ENCODE data around the gene CCDC57.

The CCDC57 gene

DNA sequence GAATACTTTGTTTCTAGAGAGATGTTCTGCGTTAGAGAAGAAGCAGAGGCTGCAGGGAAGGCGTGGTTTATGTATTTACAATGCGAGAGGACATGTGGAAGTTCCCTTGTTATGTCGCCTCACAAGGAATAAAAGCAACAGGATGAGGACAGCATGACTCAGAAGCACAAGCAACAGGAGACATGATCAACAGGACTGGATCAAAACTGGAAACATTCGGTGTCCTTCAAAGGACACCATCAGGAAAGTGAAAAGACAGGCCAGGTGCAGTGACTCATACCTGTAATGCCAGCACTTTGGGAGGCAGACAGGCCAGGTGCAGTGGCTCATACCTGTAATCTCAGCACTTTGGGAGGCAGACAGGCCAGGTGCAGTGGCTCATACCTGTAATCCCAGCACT is 52.6 kb downstream of the CCDC57 start:
- Histone ChIP-seq H3K27me3 (ENCODE audit: low read depth, low read length) (no peaks in the 10 kb centered on the region), H3K4me1 (ENCODE audit: control insufficient read depth in 1 of 2, insufficient read depth in 2 of 2, low read length in 2 of 2) (no peaks in the 10 kb centered on the region), H3K9me3 (ENCODE audit: control insufficient read depth in 1 of 2, low read length in 2 of 2) (no peaks in the 10 kb centered on the region), H3K4me3 (ENCODE audit: low read depth in 1 of 2, low read length in 2 of 2) (no peak overlapping the region), H3K36me3 (ENCODE audit: control insufficient read depth in 1 of 2, insufficient read depth in 2 of 2, low read length in 2 of 2) (peaks cover 7 to 41% of the 10 kb centered on the region in 2 donors), H3K27ac (ENCODE audit: low read length) (no peak overlapping the region)

DNA sequence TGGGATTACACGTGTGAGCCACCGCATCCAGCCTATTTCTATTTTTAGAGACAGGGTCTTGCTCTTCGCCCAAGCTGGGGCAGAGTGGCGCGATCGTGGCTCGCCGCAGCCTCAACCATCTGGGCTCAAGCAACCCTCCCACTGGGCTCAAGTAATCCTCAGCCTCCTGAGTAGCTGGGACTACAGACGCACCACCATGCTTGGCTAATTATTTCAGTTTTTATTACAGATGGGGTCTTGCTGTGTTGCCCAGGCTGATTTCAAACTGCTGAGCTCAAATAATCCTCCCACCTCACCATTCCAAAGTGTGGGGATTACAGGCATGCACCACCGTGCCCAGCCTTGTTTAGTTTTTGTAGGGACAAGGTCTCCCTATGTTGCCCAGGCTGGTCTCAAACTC is 53.8 kb downstream of the CCDC57 start:
- H3K27me3 ChIP-seq (ENCODE audit: low read depth, low read length): no peaks in the 10 kb centered on the region

DNA sequence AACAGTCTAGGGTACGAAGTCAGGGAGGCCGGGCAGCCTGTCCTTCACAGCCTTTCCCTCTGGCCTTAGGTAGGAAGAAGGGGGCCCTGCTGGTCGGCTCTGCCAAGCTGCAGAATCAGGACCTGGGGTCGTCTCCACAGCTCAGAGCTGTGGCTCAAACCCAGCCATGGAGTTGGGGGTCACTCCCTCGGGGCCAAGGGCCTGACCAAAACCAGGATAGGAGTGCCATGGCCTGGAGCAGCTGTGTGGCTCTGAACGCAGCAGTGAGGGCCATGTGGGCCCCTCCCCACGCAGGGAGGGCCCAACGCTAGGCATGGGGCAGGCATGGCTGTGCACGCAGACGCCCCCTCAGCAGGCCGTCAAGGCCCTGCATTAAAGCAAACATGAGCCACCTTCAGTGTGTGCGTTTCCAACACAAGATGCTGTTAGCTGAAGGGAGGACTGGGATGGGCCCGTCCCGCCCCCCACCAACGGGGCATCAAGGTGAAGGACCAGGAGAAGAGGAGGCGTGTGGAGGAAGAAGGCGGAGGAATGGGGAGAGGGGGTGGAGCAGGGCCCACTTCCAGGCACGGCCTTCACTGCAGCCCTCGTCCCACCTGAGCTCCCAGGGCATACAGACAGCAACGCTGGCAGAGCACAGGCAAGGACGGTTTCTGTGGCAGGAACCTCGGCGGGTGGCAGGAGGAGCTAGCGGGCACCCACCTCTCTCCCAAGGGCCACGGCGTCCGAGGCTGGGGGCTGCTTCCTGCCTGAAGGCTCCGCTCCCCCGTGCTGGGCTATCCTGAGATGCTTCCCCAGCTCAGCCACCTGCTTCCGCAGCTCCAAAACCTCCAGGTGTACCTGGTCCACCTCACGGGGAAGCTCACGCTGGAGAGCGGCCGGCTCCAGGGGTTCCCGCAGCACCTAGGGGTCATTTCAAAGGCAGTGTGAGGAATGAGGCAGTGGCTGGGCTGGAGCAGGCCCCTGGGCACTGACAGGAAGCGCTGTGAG is 55.3 kb downstream of the CCDC57 start:
- Histone ChIP-seq H3K36me3 (ENCODE audit: control insufficient read depth in 1 of 2, insufficient read depth in 2 of 2, low read length in 2 of 2) (peaks cover 7 to 42% of the 10 kb centered on the region in 2 donors), H3K4me3 (ENCODE audit: low read depth in 1 of 2, low read length in 2 of 2) (no peak overlapping the region), H3K9me3 (ENCODE audit: control insufficient read depth in 1 of 2, low read length in 2 of 2) (no peaks in the 10 kb centered on the region), H3K4me1 (ENCODE audit: control insufficient read depth in 1 of 2, insufficient read depth in 2 of 2, low read length in 2 of 2) (no peaks in the 10 kb centered on the region), H3K27ac (ENCODE audit: low read length) (no peak overlapping the region), H3K27me3 (ENCODE audit: low read depth, low read length) (no peaks in the 10 kb centered on the region)

More for the DNA sequence above, 53.8 kb downstream of the CCDC57 start:
- Histone ChIP-seq H3K4me1 (ENCODE audit: control insufficient read depth in 1 of 2, insufficient read depth in 2 of 2, low read length in 2 of 2) (no peaks in the 10 kb centered on the region), H3K36me3 (ENCODE audit: control insufficient read depth in 1 of 2, insufficient read depth in 2 of 2, low read length in 2 of 2) (peaks cover 7 to 49% of the 10 kb centered on the region in 2 donors), H3K27ac (ENCODE audit: low read length) (no peak overlapping the region), H3K9me3 (ENCODE audit: control insufficient read depth in 1 of 2, low read length in 2 of 2) (no peaks in the 10 kb centered on the region), H3K4me3 (ENCODE audit: low read depth in 1 of 2, low read length in 2 of 2) (no peak overlapping the region)

DNA sequence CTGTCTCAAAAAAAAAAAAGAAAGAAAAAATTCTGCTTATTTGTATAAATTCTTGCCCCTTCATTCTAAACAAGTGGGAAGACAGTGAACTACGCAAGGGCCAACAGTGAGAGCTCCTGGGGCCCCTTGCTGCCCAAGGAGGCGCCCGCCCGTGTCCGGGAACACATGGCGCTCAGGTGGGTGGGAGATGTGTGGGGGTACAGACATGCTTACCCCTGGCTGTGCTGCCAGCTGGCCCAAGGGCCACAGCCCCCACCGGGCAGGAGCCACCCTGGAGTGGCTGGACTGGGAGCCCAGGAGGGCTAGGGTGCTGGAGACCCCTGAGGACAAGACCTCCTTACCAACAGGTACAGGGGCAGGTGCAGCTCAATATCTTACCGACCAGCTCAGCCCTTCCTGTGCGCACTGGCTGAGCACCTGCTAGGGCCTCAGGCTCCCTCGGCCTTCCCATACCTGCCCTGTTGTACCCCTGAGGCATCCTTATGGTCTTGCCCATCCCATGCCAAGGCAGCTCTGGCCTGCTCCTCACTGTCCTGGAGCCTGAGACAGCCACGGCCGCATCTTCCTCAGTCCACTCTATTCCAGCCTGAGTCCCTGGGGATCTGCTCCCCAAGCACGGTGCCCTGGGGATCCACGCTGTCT is 56.2 kb downstream of the CCDC57 start:
- Histone ChIP-seq H3K9me3 (ENCODE audit: control insufficient read depth in 1 of 2, low read length in 2 of 2) (no peaks in the 10 kb centered on the region), H3K27me3 (ENCODE audit: low read depth, low read length) (no peaks in the 10 kb centered on the region), H3K4me3 (ENCODE audit: low read depth in 1 of 2, low read length in 2 of 2) (no peak overlapping the region), H3K27ac (ENCODE audit: low read length) (no peak overlapping the region), H3K4me1 (ENCODE audit: control insufficient read depth in 1 of 2, insufficient read depth in 2 of 2, low read length in 2 of 2) (no peaks in the 10 kb centered on the region), H3K36me3 (ENCODE audit: control insufficient read depth in 1 of 2, insufficient read depth in 2 of 2, low read length in 2 of 2) (peaks cover 7 to 41% of the 10 kb centered on the region in 2 donors)

- Histone ChIP-seq H3K27me3 (ENCODE audit: low read depth, low read length) (no peaks in the 10 kb centered on the region), H3K4me3 (ENCODE audit: low read depth in 1 of 2, low read length in 2 of 2) (no peak overlapping the region), H3K27ac (ENCODE audit: low read length) (no peak overlapping the region), H3K9me3 (ENCODE audit: control insufficient read depth in 1 of 2, low read length in 2 of 2) (no peaks in the 10 kb centered on the region), H3K36me3 (ENCODE audit: control insufficient read depth in 1 of 2, insufficient read depth in 2 of 2, low read length in 2 of 2) (peaks cover 7 to 35% of the 10 kb centered on the region in 2 donors), H3K4me1 (ENCODE audit: control insufficient read depth in 1 of 2, insufficient read depth in 2 of 2, low read length in 2 of 2) (no peaks in the 10 kb centered on the region)
These were observed 57.0 kb downstream of the CCDC57 start for GRCh38 chr17:82155606-82156005.

DNA sequence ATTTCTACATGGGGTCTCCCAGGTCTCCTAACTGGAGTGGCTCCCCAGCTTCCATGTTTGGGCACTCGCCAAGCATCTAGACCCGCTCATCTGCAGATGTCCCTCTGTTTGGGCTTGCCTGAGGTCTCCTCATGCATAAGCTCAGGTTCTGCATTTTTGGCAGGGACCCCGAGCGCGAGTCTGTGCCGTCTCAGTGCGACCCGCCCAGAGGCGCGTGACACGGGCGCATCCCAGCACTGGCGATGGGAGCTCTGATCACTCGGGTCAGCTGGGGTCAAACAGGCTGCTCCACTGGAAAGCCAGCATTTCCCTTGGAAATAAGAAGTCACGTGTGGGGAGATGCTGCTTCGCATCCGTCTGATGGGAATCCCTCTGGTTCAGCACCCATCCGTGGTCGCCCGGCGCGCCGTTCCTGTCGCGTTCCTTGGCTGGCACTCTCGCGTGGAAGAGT is 57.7 kb downstream of the CCDC57 start:
- no peaks in the 10 kb centered on the region for H3K27me3 ChIP-seq (ENCODE audit: low read depth, low read length)
- no peak overlapping the region for H3K4me3 ChIP-seq (ENCODE audit: low read depth in 1 of 2, low read length in 2 of 2)
- H3K4me1 ChIP-seq (ENCODE audit: control insufficient read depth in 1 of 2, insufficient read depth in 2 of 2, low read length in 2 of 2): no peaks in the 10 kb centered on the region
- H3K27ac ChIP-seq (ENCODE audit: low read length): no peak overlapping the region
- peaks cover 7 to 29% of the 10 kb centered on the region in 2 donors for H3K36me3 ChIP-seq (ENCODE audit: control insufficient read depth in 1 of 2, insufficient read depth in 2 of 2, low read length in 2 of 2)
- H3K9me3 ChIP-seq (ENCODE audit: control insufficient read depth in 1 of 2, low read length in 2 of 2): no peaks in the 10 kb centered on the region

DNA sequence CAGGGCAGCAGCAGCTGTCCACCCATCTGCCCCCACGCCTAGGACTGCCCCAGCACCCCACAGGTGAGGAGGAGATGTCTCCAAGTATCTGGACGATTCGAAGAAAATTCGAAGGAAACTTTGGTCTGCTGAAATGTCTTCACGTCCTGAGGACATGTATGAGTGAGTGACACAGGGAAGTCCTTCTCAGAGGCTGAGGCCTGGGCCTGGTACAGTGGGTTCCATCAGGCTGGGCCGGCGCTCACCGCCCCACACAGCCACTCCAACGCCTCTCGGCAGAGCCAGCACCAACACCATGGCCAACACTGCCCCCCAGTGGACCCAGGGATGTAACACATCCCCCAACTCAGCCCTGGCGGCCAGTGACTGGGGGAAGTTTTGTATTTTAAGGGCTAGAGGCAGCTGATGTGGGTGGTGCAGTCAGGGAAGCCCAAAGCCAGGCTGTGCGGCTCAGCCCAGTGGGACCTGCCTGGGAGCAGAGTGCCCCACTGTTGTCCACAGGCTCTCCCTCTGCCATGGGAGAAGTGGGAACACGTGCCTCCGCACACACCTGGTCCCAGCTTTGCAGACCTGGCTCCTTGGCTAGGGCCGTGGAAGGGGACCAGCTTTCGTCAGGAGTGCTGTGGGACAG is 58.8 kb downstream of the CCDC57 start:
- H3K27me3 ChIP-seq (ENCODE audit: low read depth, low read length): no peaks in the 10 kb centered on the region
- no peaks in the 10 kb centered on the region for H3K9me3 ChIP-seq (ENCODE audit: control insufficient read depth in 1 of 2, low read length in 2 of 2)
- peaks cover 7 to 27% of the 10 kb centered on the region in 2 donors for H3K36me3 ChIP-seq (ENCODE audit: control insufficient read depth in 1 of 2, insufficient read depth in 2 of 2, low read length in 2 of 2)
- no peak overlapping the region for H3K4me3 ChIP-seq (ENCODE audit: low read depth in 1 of 2, low read length in 2 of 2)
- H3K4me1 ChIP-seq (ENCODE audit: control insufficient read depth in 1 of 2, insufficient read depth in 2 of 2, low read length in 2 of 2): no peaks in the 10 kb centered on the region
- no peak overlapping the region for H3K27ac ChIP-seq (ENCODE audit: low read length)

DNA sequence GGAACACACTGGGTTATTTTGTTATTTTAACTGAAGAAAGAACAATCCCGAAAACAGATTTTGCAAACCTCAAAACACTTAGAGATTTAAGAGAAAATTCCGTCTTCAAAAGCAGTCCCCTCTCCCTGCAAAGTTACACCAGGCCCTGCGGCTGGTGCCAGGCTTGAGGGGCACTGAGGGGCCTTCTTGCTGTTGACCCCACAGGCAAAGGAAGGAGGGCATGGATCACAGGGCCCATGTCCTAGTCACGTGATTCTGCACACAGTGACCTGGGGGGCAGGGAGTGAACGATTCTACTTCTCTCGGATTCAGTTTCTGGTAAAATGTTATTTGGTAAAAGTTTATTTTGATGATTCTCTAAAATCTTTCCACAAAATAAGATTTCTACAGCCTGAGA is 59.3 kb downstream of the CCDC57 start:
- no peaks in the 10 kb centered on the region for H3K4me1 ChIP-seq (ENCODE audit: control insufficient read depth in 1 of 2, insufficient read depth in 2 of 2, low read length in 2 of 2)
- peaks cover 7 to 27% of the 10 kb centered on the region in 2 donors for H3K36me3 ChIP-seq (ENCODE audit: control insufficient read depth in 1 of 2, insufficient read depth in 2 of 2, low read length in 2 of 2)
- H3K27me3 ChIP-seq (ENCODE audit: low read depth, low read length): no peaks in the 10 kb centered on the region
- no peaks in the 10 kb centered on the region for H3K9me3 ChIP-seq (ENCODE audit: control insufficient read depth in 1 of 2, low read length in 2 of 2)
- no peak overlapping the region for H3K4me3 ChIP-seq (ENCODE audit: low read depth in 1 of 2, low read length in 2 of 2)
- H3K27ac ChIP-seq (ENCODE audit: low read length): no peak overlapping the region

GRCh38 chr17:82152556-82153294 is 59.9 kb downstream of the CCDC57 start:
- Histone ChIP-seq H3K4me3 (ENCODE audit: low read depth in 1 of 2, low read length in 2 of 2) (no peak overlapping the region), H3K9me3 (ENCODE audit: control insufficient read depth in 1 of 2, low read length in 2 of 2) (no peaks in the 10 kb centered on the region), H3K27ac (ENCODE audit: low read length) (no peak overlapping the region)

DNA sequence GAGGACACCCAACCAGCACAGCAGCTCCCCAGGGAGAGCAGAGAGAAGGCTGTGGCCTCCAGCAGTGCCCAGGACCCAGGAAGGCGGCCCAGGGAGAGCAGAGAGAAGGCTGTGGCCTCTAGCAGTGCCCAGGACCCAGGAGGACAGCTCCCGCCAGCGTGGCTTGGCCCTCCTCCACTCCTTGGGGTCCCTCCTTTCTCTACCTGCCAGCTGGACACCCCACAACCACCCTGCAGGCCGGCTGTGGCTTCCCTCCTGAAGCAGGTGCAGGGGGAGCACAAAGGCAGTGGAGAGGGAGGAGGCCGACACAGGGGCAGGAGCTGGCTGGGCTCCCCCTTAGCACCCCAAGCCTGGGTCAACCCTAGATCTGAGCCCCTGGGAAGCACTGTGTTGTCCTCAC is 60.5 kb downstream of the CCDC57 start:
- Histone ChIP-seq H3K27ac (ENCODE audit: low read length) (no peak overlapping the region), H3K4me1 (ENCODE audit: control insufficient read depth in 1 of 2, insufficient read depth in 2 of 2, low read length in 2 of 2) (no peaks in the 10 kb centered on the region), H3K36me3 (ENCODE audit: control insufficient read depth in 1 of 2, insufficient read depth in 2 of 2, low read length in 2 of 2) (peaks cover 4 to 21% of the 10 kb centered on the region in 2 donors), H3K9me3 (ENCODE audit: control insufficient read depth in 1 of 2, low read length in 2 of 2) (no peaks in the 10 kb centered on the region), H3K27me3 (ENCODE audit: low read depth, low read length) (no peaks in the 10 kb centered on the region), H3K4me3 (ENCODE audit: low read depth in 1 of 2, low read length in 2 of 2) (no peak overlapping the region)

More at GRCh38 chr17:82152556-82153294, 59.9 kb downstream of the CCDC57 start:
- peaks cover 7 to 27% of the 10 kb centered on the region in 2 donors for H3K36me3 ChIP-seq (ENCODE audit: control insufficient read depth in 1 of 2, insufficient read depth in 2 of 2, low read length in 2 of 2)
- H3K27me3 ChIP-seq (ENCODE audit: low read depth, low read length): no peaks in the 10 kb centered on the region
- H3K4me1 ChIP-seq (ENCODE audit: control insufficient read depth in 1 of 2, insufficient read depth in 2 of 2, low read length in 2 of 2): no peaks in the 10 kb centered on the region

Data from muscle layer of duodenum (tissue), 2 donors.